GM12872 (cell line): ENCODE results near the gene MAP1B.
A peak's percentile ranks its signal among the peaks of the same experiment; 100 is the strongest.

ENCODE experiments used
- TF ChIP-seq, protein P1 (sequence below): IDR thresholded peaks from 3 replicates; pipeline ENCODE4 v1.5.1; 2011; ENCODE audit warnings: low read depth, mild to moderate bottlenecking, low read length, moderate library complexity; ENCODE audit not compliant: insufficient read depth

Gene MAP1B

DNA sequence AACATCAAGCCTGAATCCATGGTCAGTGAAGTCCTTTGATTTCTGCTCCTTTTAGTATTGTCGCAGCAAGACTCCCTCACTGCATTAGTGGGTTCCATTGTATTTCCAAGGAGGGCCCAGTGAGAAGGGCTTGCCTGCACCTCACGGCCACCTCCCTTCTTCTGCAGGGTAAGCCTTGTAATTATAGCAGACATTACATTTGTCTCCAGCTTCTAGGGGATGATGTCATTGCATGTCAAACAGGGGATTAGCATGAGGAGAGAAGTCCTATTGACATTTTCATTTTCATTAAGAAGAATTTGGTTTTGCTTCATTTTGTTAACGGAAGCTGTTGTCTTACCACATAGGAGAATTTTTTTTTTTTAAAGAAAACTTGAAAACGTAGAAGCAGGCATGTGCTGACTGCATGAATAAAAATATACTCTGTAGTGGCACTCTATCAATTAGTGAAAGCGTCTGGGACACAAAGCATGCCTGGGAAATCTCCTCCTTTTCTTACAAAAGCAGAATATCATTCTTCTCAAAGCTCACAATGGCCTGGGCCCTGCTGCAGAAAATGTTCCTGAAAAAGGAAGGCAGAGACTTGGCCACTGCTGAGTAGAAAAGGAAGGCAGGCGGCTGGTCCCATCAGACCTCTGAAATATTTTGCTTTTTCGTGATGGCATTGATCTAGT, 27.1 kb downstream of the MAP1B start:
- TF ChIP-seq, protein P1, sequence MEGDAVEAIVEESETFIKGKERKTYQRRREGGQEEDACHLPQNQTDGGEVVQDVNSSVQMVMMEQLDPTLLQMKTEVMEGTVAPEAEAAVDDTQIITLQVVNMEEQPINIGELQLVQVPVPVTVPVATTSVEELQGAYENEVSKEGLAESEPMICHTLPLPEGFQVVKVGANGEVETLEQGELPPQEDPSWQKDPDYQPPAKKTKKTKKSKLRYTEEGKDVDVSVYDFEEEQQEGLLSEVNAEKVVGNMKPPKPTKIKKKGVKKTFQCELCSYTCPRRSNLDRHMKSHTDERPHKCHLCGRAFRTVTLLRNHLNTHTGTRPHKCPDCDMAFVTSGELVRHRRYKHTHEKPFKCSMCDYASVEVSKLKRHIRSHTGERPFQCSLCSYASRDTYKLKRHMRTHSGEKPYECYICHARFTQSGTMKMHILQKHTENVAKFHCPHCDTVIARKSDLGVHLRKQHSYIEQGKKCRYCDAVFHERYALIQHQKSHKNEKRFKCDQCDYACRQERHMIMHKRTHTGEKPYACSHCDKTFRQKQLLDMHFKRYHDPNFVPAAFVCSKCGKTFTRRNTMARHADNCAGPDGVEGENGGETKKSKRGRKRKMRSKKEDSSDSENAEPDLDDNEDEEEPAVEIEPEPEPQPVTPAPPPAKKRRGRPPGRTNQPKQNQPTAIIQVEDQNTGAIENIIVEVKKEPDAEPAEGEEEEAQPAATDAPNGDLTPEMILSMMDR = no peak

DNA sequence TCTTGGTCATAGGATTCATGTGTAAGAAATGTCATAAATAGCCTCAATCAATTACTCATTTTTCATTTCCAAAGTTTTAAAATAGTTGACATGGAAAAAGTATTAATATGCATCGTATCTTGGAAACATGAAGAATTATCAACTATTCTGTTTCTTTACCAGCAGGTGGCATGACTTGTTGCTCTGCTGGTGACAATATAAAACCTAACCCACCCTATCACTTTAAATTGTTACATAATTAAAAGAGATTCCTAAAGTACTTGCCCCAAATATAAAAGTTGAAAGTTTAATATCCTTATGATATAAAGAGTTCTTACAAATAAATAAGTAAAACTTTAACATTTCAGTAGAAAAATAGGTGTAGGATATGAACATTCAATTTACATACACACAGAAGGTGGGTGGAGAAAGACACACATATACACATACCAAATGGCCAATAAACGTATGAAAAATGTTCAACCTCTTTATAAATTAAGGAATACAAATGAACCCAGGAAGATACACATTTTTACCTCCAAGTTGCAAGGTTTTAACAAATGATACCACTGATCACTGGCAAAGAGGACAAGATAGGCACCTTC, 30.6 kb downstream of the MAP1B start:
- TF ChIP-seq, protein P1 = peak; percentile 49; the same call in 2 of the 3 replicates

DNA sequence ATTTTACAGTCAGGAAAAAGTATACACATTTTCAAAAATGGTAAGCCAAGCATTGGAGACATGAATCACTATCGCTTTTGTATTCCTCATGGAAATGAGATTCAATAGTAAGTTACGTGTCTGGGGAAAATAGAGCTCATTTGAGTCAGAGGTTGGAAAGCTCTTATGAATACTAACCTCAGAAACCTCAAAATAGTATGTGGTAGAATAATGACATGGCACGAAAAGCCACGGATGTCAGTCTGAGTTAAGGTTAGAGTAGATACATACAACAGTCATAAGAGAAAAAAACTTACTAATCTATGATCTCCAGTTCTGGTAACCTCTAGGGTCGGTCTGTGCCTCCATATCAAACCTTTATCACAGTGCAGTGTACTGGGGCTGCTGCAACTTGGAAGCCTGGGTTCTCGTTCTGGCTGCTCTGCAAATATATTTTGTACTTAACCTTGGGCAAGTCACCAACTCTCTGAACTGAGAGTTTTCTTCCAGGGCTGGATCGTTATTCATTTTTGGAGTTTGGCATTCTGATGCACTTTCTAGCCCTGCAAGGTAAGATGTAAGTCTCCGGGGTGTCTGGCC, 31.8 kb downstream of the MAP1B start:
- TF ChIP-seq, protein P1 = no peak

DNA sequence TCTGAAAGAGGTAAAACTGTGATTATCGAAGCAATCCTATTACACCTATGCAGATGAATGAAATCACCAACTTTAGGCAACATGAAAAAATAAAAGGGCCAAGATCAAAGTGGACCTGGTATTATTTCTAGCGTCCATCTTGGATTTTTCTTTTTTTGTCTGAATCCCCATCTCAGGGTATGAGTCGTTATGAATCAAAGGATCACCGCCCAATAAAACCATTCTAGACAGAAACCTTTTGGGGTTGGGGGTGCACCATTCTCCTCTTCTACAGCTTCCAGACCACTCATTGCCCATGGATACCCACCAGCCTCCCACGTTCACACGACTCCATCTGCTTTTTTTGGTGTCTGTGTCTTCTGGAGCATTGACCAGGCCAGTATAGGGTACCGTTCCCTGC, 33.4 kb downstream of the MAP1B start:
- TF ChIP-seq, protein P1 = no peak

DNA sequence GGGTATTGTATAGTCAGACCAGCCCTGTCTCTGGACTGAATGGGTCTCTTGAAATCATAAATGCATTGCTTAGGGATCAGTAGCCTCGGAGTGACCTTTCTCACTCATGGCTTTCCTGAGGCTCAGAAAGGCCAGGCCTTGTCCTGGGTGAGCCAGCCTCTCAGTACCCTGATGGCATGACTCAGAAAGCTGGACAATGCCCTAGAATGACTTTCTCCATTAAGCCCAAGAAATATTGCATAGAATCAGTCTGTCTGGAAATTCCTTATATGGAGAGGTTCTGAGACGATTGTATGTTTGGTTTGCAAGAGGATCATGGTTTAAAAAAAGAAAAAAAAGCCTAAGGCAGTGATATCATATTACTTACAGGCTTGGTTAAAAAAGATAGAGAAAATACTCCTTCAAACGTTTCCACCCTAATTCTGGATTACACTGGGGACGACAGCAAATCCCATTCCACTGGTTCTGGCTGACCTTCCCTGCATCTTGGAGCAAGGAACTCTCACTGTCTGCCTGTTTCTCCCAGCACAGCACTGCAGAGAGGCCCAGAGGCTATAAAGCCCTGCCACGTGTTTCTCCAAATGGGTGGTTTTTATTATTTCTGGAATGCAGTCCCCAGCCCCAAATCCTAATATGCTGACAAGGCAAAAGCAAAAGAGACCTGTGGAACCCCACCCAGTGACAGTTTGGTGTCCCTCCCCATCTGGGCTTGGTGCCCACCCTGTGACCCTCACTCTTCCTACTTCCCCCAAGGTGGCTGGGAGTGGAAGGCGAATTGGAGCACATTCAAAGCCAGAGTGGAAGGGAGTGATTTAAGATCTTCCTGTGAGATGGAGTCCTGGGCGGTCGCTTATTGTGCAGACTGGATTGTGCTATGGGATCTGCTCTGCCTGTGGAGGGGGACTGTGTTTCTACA, 34.4 kb downstream of the MAP1B start:
- TF ChIP-seq, protein P1 = no peak

DNA sequence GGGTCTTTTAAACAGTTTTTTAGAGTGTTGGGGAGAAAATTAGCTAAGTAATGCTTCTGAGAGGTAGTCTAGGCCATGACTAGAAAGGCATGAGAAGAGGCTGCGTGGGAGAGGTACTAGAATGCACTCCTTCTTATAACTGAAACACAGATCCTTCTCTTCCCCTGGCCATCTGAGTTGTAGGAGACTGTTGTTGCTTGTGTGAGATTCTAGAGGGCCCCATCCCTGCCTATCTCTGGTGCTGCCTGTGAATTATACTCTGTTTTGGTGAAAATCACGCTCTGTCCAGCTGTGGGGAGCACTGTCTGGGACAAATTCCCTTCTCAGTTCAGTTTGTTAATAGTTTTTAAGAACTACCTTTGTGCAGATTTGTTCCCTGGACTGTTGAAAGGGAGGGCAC, 37.5 kb downstream of the MAP1B start:
- TF ChIP-seq, protein P1 = no peak

DNA sequence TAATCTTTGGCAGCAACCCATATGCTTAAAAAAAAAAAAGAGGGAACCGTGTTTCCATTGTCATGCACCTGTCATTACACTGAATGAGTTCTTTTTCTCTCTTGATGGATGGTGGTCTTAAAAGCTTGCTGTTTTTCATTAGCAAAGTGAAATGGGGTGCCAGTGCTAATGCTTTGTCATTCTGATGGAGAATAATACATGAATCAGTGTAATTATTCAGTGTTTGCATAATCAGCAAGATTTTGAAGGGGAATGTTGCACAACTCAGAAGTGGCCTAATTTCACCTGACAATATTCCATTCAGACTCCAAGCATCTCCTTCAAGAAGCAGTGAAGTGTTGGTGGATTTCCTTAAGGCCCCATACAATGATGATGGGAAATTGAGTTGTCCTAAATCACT, 38.1 kb downstream of the MAP1B start:
- TF ChIP-seq, protein P1 = no peak
